Measurements from ENCODE around the gene GALNS.

DNA sequence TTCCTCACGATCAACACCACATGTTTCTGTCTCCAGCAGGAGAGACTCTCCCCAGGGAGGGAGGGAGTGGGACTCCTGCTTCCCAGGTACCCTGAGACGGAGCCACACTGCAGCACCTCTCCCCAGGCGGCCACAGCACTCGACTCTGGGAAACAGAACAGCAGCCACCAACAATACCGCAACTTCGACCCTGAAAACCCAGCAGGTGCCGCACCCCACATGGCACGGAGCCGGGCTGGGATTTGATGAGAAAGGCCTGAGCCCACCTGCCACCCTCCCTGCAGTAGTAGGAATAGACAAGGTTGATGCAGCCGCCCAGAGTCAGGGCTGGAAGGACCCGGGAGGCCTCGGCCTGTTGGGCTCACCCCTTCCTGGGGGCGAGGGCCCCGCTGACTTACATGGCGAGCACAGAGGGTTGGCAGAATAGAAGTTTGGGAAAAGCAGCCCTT is 14.4 kb downstream of the GALNS start:
- TF ChIP-seq, protein P1, sequence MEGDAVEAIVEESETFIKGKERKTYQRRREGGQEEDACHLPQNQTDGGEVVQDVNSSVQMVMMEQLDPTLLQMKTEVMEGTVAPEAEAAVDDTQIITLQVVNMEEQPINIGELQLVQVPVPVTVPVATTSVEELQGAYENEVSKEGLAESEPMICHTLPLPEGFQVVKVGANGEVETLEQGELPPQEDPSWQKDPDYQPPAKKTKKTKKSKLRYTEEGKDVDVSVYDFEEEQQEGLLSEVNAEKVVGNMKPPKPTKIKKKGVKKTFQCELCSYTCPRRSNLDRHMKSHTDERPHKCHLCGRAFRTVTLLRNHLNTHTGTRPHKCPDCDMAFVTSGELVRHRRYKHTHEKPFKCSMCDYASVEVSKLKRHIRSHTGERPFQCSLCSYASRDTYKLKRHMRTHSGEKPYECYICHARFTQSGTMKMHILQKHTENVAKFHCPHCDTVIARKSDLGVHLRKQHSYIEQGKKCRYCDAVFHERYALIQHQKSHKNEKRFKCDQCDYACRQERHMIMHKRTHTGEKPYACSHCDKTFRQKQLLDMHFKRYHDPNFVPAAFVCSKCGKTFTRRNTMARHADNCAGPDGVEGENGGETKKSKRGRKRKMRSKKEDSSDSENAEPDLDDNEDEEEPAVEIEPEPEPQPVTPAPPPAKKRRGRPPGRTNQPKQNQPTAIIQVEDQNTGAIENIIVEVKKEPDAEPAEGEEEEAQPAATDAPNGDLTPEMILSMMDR (IDR thresholded peaks at IDR 0.05 in 8 of 11, conservative IDR thresholded peaks at IDR 0.05 in 3 of 11), result no peak
- no peak for TF ChIP-seq POLR2A (IDR thresholded peaks at IDR 0.05)
